GM12872 (cell line): ENCODE results near the gene C1orf35.

ENCODE experiments used
- CTCF ChIP-seq: IDR thresholded peaks from 3 replicates; pipeline ENCODE4 v1.5.1; 2011; ENCODE audit warnings: low read depth, mild to moderate bottlenecking, low read length, moderate library complexity; ENCODE audit not compliant: insufficient read depth

The C1orf35 gene

GRCh38 chr1:228108055-228108690 lies 5.0 kb upstream of the C1orf35 start:
- TF ChIP-seq CTCF: no peak

- no peak for TF ChIP-seq CTCF
Measured at GRCh38 chr1:228107636-228108035, 4.5 kb upstream of the C1orf35 start.

GRCh38 chr1:228106800-228107054 lies 3.6 kb upstream of the C1orf35 start:
- no peak for TF ChIP-seq CTCF

GRCh38 chr1:228105996-228106799 lies 3.1 kb upstream of the C1orf35 start:
- no peak for TF ChIP-seq CTCF

GRCh38 chr1:228105270-228105995 lies 2.3 kb upstream of the C1orf35 start:
- TF ChIP-seq CTCF: no peak

GRCh38 chr1:228104526-228105269 lies 1.6 kb upstream of the C1orf35 start:
- TF ChIP-seq CTCF: no peak

- TF ChIP-seq CTCF: peak; percentile 47; the same call in 1 of the 3 replicates
Measured at GRCh38 chr1:228101994-228102790, 933 bp downstream of the C1orf35 start.
